Activated T-cell treated with anti-CD3 and anti-CD28 coated beads for 24 hours (primary cell): ENCODE measurements around the gene LRRC47.
A peak's percentile ranks its signal among the peaks of the same experiment; 100 is the strongest.

Experiments
- DNase-seq: peaks from one replicate; pipeline ENCODE4 v3.0.0-alpha.2; 2020; ENCODE audit warnings: low read depth

Gene LRRC47

GRCh38 chr1:3796215-3797061 is at the start of gene LRRC47:
TSS of gene LRRC47 (minus strand) at chr1:3796498. CDS start at chr1:3796476, 22 bp downstream.
- DNase-seq, result peak; percentile 92

GRCh38 chr1:3842912-3843311 is 46.6 kb upstream of the LRRC47 start:
- no peak for DNase-seq

- DNase-seq, result no peak
Observed at GRCh38 chr1:3841491-3841890, 45.2 kb upstream of the LRRC47 start.

DNA sequence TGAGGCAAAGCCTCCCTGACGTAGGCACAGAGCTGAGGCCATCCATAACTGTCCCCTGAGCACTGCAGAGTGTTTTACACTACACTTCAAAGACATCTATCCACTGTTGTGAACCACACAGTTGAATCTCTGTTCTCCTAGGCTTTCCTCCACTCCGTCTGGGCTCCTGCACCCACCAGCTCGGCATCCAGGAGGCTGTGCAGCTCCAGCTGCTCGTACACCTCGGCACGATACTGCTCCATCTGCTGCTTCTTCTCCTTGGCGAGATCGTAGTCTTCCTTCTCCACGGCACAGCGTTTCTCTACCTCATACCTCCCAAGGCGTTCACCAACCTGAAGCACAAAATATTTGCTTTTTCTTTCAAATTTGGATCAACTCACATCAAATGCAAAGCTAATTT is 42.5 kb upstream of the LRRC47 start:
- no peak for DNase-seq

DNA sequence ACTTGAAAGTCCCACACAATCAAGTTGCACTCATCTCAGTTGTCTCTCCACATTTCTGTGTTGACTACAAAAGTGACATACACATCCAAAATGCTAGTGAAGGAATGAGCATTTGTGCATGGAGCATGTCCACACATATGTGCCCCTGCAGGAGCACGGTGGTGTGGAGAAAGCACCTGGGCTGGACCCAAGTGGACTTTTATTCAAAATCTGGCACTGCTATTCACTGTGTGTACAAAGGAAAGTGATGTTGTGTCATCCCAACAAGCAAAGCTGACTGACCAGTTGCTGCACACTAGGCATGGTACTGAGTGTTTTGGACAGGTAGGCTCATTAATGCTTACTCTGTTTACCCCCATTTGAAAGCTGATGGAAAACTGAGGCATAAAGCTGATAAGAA is 41.4 kb upstream of the LRRC47 start:
- no peak for DNase-seq

DNA sequence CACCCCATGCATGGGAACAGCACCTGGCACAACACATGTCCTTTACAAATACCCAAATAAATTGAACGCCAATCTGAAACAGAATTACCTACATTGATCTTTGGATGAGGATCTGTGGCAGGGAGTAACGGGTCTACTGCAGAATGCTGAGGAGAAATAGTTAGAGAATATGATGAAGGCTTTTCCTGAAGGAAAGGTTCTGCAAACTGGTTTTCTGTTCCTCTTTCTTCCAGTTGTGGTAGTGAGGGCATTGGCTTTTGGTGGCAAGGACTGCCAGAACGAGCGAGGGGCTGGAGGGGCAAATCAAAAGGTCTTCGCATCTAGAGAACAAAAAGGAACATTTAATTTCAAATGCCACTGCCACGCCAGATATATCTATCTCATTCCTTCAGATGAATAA is 40.9 kb upstream of the LRRC47 start:
- no peak for DNase-seq

- no peak for DNase-seq
Observed at GRCh38 chr1:3836421-3836820, 40.1 kb upstream of the LRRC47 start.

DNA sequence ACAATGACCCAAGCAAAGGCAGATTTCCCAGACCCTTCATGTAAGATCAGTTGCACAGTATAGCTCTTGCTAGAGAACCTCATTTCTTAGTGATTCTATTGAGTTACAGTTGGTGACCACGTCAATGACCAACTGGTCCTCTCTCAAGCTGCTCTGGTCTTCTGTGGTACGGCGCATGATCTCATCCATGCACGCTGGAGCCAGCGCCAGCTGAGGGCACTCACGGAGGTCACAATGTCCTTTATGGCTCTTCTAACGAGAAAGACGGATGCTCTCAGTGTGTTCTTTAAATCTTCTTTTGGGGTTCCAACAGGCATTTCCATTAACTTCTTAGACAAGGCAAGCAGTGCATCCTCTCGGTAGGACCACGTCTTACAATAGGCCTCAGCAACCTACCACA is 38.4 kb upstream of the LRRC47 start:
- DNase-seq, result no peak

DNA sequence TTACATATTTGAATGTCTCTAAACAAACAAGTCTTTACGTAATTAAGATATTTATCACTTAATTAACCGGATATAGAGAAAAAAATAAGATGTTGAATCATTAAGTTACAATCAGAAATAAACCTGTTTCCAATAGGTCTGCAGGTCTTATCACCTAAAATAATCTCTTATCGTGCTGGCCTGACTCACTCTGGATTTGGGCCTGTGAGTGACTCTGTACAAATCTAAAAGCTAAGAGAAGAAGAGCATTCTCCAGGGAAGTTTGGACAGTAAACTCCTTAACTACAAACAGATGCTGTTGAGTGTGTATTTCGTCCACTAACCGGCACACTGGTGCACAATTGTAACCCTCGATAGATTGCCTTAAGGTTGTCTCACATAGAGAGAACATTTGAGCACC is 35.4 kb upstream of the LRRC47 start:
- DNase-seq, result no peak

DNA sequence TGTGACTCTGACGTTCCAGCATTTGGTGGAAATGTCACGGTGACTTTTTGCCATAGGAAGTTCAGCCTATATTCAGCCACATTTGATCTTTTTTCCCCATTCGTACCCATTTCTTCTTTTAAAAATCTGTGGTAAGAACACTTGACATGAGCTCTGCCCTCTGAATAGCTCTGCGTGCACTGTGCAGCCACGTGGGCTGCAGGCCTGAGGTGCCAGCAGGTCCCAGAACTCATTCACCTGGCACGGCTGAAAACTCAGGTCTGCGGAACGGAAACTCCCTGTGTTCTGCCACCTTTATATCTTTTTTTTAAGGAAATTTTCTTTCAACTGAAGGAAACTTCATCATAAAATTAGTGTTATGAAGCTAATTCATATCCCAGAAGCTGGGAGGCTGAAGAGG is 32.1 kb upstream of the LRRC47 start:
- DNase-seq, result no peak

DNA sequence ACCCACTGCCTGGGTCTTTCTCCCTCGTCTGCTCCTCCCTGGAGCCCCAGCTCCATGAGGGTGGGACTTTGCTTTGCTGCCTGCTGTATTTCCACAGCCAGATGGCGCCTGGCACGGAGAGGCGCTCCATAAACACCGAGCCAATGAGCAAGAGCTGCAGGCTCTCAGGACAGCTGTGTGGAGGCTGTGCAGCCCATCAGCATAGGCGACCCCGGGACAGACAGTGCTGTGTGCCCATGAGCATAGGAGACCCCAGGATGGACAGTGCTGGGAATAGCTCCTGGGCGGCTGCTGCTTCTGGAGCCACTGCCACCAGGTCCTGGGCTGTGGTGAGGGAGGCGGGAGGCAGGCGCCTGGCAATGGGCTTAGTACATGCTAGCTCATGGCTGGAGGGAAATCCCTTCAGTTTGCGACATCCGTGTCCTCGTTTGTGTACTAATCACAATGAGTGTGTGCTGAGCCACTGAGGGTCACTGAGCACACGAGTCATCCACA is 31.6 kb upstream of the LRRC47 start:
- DNase-seq, result no peak

DNA sequence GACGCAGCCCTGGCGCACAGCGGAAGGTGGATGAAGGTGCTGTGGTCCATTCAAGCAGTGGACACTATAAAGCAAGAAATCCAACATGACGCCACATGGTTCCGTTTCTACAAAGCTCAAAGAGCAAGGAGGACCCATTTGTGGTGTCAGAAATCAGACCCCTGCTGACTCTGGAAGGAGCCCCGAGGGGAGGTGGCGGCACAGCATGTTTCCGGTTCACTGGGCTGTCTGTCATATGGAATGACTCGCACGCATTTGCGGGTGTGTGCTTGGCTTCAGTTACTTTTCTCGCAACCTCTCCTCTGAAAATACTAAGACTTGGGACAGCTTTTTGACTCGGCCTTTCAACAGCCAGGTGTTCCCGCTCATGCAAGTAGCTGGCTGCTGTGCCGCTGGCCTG is 29.1 kb upstream of the LRRC47 start:
- DNase-seq, result no peak

GRCh38 chr1:3824650-3825049 is 28.4 kb upstream of the LRRC47 start:
- DNase-seq, result no peak

DNA sequence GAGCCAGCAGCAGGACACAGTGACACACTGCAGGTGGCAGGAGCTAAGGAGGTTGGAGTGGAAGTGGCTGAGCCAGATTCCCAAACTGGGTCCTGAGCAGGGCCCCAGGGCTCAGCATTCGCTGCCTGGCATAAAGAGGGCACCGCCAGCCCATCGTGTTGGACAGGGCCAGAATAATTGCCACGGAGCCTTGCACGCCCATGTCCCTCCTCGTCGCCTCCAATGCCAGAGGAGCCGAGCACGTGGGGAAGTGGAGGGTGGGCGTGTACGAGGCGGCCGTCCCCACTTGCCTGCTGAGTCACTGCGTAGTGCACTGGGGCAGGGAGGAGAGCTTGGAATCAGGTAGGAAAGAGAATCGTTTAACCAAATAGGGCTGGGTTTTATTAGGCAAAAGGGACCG is 26.1 kb upstream of the LRRC47 start:
- no peak for DNase-seq

DNA sequence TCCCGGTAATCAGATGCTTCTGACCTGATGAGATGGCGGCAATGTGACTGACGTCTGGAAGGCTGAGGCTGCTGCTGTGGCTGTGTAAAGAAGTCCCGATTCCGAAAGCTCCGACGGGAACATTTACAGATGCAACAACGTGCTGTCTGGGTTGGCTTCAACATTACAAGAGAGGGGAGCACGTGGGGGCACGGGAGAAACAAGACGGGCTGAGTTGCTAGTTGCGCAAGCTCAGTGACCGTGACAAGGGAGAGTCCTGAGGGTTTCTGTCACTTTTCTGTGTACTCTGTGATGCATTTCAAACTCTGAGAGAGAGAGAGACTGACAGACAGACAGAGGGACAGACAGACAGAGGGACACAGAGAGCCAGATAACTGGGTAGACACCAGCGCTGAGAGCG is 25.6 kb upstream of the LRRC47 start:
- DNase-seq, result no peak

DNA sequence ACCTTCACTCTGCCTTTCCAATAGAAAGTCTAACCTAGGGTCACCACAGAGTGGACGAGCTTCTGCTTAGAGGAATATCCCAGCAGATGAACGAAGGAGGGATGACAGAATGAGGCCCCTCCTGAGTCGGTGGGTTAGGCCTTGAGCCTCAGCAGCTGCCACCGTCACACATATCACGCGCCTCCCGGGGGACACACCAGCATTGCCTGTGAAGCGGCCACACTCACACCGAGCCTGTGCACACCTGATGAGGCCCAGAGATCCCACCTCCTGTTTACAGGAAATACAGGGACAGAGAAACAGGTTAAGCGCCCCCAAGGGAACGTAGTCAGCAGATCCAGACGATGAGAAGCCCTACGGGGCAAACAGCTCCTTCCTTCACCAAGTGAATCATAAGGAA is 25.1 kb upstream of the LRRC47 start:
- DNase-seq, result no peak

DNA sequence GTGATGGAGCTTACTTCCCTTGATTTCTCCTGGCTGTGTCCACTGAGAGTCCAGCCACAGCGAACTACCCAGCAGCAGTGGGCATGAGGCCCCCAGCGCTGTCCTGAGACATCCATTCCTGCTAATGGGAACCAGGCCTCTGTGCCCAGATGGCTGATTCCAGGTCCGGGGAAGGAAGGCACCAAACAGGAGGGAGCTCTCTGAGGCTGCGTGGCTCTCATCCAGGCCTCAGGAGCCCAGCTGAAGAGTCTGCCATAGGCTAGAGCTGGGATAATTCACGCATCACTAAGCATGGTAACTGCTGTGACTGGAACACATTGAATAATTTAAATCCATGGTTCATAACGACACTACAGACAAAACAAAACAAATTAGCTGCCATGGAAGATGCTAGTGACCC is 24.7 kb upstream of the LRRC47 start:
- no peak for DNase-seq

GRCh38 chr1:3820316-3820715 is 24.0 kb upstream of the LRRC47 start:
- DNase-seq, result no peak

DNA sequence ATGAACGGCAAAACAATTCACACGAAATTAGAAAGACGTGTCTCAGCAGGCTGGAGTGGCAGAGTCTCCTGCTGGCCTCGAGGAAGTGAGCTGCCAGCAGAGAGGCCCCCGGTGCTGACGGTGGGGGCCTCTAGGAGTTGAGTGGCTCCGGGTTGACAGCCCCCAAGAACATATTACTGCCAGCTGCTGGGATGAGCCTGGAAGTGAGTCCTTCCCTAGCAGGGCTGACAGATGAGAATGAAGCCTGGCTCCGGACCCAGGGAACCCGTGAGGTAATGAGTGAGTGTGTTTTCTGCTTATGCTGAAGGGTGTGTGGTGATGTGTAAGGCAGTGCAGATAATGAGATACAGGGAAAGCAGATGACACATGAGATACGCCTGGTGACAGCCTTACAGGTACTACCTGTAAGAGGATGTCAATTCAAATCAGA is 23.5 kb upstream of the LRRC47 start:
- no peak for DNase-seq

- DNase-seq, result no peak
Observed at GRCh38 chr1:3817821-3818597, 21.7 kb upstream of the LRRC47 start.

- DNase-seq, result no peak
Observed at GRCh38 chr1:3817138-3817740, 20.9 kb upstream of the LRRC47 start.

DNA sequence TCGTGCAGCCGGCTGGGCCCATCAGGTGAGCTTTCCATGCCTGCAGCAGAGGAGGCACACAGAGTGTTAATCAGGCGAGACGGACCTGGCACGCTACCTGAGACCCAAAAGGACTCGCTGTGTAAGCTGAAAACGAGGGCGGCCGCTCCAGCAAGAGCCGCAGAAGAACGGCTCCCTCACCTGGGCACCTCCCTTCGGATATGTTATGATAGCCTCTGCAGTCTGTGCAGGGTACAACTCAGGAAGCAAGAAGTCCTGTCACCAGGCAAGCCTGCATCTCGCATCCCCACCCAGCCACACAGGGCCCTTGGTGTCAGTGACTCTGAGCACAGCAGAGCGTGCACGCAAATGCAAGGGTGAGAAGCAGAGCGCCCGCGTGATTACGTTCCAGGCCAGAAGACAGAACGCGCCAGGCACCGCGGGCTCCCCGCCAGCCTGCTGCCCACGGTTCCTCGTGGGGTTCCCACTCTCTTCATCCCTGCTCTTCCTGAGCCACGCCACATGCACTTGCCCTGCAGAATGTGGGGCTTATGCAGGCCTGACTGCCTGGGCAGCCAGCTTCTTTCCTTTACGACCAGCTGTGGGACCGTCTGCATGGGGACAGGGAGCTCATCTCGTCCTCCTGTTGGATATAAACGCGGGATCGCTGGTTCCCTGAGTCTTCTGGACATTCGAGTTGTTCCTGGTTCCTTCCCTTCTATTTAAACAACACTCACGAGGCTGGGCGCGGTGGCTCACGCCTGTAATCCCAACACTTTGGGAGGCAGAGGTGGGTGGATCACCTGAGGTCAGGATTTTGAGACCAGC is 20.2 kb upstream of the LRRC47 start:
- no peak for DNase-seq
